Caco-2 (cell line): Measurements from ENCODE around the gene HNRNPDL. TPM values are rescaled to one million over a fixed set of nuclear protein-coding genes. Genes with fewer than 3 reads are reported as not detected.

ENCODE experiments used
- BruUV-seq: library from RNA; stranded (reverse); fragments of 400-500 nt; replicated peaks from 2 replicates; lab custom pipeline; 2021; lab: Mats Ljungman, UMichigan
- CTCF ChIA-PET: fragments of 300-600 bp; sonication (Branson Sonifier 250); formaldehyde crosslinking; loops from one replicate; lab custom pipeline; 2022; ENCODE audit warnings: antibody characterized with exemption; lab: Charles Lee
- POLR2A ChIA-PET: fragments of 300-600 bp; sonication (Branson Sonifier 250); formaldehyde crosslinking; loops from one replicate; lab custom pipeline; 2022; ENCODE audit warnings: antibody characterized with exemption; lab: Charles Lee
- DNase-seq, 2 experiments: peaks; one replicate each; pipeline versions ENCODE4 v3.0.0 to v3.0.0-alpha.2; 2020 to 2022
- H3K27me3 ChIP-seq: replicated peaks from 2 replicates; pipeline ENCODE4 v1.6.0; 2011; ENCODE audit warnings: low read length; ENCODE audit not compliant: control insufficient read depth, insufficient read depth
- H3K36me3 ChIP-seq: 2 replicates; pipeline ENCODE4 v1.5.1; 2011; ENCODE audit warnings: low read length; ENCODE audit not compliant: control insufficient read depth, insufficient read depth
- H3K4me1 ChIP-seq: fragments of 250-450 bp; sonication (Bioruptor Pico); 2 replicates; pipeline ENCODE4 v1.5.1; 2020; ENCODE audit warnings: mild to moderate bottlenecking
- H3K4me3 ChIP-seq: 2 replicates; pipeline ENCODE4 v1.5.1; 2011; ENCODE audit warnings: low read depth, mild to moderate bottlenecking, control low read depth, low read length
- H3K9me3 ChIP-seq: fragments of 250-450 bp; sonication (Bioruptor Pico); 2 replicates; pipeline ENCODE4 v1.5.1; 2020; ENCODE audit warnings: mild to moderate bottlenecking, moderate library complexity
- H3K27ac Mint-ChIP-seq: one replicate; pipeline ENCODE4 v1.8.0; 2022; ENCODE audit warnings: mixed read lengths; ENCODE audit not compliant: unreplicated experiment
- H3K27me3 Mint-ChIP-seq: one replicate; pipeline ENCODE4 v1.8.0; 2022; ENCODE audit warnings: mixed read lengths; ENCODE audit not compliant: insufficient read depth, unreplicated experiment
- H3K36me3 Mint-ChIP-seq: one replicate; pipeline ENCODE4 v1.8.0; 2022; ENCODE audit warnings: mild to moderate bottlenecking, mixed read lengths; ENCODE audit not compliant: insufficient read depth, unreplicated experiment
- H3K4me1 Mint-ChIP-seq: one replicate; pipeline ENCODE4 v1.8.0; 2022; ENCODE audit warnings: low read depth, mixed read lengths; ENCODE audit not compliant: unreplicated experiment
- H3K4me3 Mint-ChIP-seq: one replicate; pipeline ENCODE4 v1.8.0; 2022; ENCODE audit warnings: mild to moderate bottlenecking, moderate library complexity, mixed read lengths; ENCODE audit not compliant: unreplicated experiment
- H3K9me3 Mint-ChIP-seq: one replicate; pipeline ENCODE4 v1.8.0; 2022; ENCODE audit warnings: mixed read lengths; ENCODE audit not compliant: unreplicated experiment
- intact Hi-C: fragments of 100-400 bp; cut with micrococcal nuclease; formaldehyde crosslinking; loops from one replicate; pipeline ENCODE4 v1.10.0; 2022; ENCODE audit not compliant: unreplicated experiment
- total RNA-seq: library from RNA; stranded (reverse); gene quantifications from 2 replicates; pipeline ENCODE4 v1.2.3, GENCODE V29; 2022
- TF ChIP-seq, protein P1 (sequence below), 2 experiments: fragments of 200-600 bp in 1 of 2; IDR thresholded peaks; 1 replicate in 1 of 2; 2 replicates in 1 of 2; pipeline versions ENCODE4 v1.5.1 to v1.8.0; 2011 to 2022; ENCODE audit warnings: antibody characterized with exemption in 1 of 2, control low read depth in 1 of 2, inconsistent platforms in 1 of 2, low read depth in 1 of 2, low read length in 1 of 2, mild to moderate bottlenecking in 1 of 2, moderate library complexity in 1 of 2; ENCODE audit not compliant: insufficient read depth in 1 of 2, severe bottlenecking in 1 of 2, unreplicated experiment in 1 of 2

HNRNPDL gene
- total RNA-seq, 1 experiment from 2014 or later = 341 TPM

GRCh38 chr4:82461710-82462109 is 31.4 kb upstream of the HNRNPDL start:
- H3K9me3 ChIP-seq = no peaks in the 10 kb centered on the region
- no peaks in the 10 kb centered on the region for H3K36me3 ChIP-seq
- H3K4me1 ChIP-seq = peaks cover 5% of the 10 kb centered on the region
- BruUV-seq = no TSS peak
- no peak overlapping the region for H3K4me3 Mint-ChIP-seq
- no peaks in the 10 kb centered on the region for H3K27me3 ChIP-seq
- H3K4me1 Mint-ChIP-seq = no peaks in the 10 kb centered on the region
- H3K27ac Mint-ChIP-seq = no peak overlapping the region
- intact Hi-C loops = loop anchor here (1.0 to 5.0 kb wide), 5 partner anchors 101 to 336 kb away; partner anchors contain the start of gene SCD5
- ChIA-PET CTCF (interaction anchor here (1.0 to 1.1 kb wide), 2 partner anchors 223 to 280 kb away, joined by 3 to 4 read pairs; no protein-coding TSS in a partner anchor), POLR2A (no interaction called here)
- DNase-seq = no peak
- H3K9me3 Mint-ChIP-seq = no peaks in the 10 kb centered on the region
- H3K36me3 Mint-ChIP-seq = peaks cover 69% of the 10 kb centered on the region
- TF ChIP-seq, protein P1, sequence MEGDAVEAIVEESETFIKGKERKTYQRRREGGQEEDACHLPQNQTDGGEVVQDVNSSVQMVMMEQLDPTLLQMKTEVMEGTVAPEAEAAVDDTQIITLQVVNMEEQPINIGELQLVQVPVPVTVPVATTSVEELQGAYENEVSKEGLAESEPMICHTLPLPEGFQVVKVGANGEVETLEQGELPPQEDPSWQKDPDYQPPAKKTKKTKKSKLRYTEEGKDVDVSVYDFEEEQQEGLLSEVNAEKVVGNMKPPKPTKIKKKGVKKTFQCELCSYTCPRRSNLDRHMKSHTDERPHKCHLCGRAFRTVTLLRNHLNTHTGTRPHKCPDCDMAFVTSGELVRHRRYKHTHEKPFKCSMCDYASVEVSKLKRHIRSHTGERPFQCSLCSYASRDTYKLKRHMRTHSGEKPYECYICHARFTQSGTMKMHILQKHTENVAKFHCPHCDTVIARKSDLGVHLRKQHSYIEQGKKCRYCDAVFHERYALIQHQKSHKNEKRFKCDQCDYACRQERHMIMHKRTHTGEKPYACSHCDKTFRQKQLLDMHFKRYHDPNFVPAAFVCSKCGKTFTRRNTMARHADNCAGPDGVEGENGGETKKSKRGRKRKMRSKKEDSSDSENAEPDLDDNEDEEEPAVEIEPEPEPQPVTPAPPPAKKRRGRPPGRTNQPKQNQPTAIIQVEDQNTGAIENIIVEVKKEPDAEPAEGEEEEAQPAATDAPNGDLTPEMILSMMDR (IDR thresholded peaks at IDR 0.05; ENCODE audit: insufficient read depth in 1 of 2, low read depth in 1 of 2, low read length in 1 of 2, severe bottlenecking in 1 of 2, unreplicated experiment in 1 of 2) = no peak
- H3K27me3 Mint-ChIP-seq = no peaks in the 10 kb centered on the region
- no peak overlapping the region for H3K4me3 ChIP-seq

DNA sequence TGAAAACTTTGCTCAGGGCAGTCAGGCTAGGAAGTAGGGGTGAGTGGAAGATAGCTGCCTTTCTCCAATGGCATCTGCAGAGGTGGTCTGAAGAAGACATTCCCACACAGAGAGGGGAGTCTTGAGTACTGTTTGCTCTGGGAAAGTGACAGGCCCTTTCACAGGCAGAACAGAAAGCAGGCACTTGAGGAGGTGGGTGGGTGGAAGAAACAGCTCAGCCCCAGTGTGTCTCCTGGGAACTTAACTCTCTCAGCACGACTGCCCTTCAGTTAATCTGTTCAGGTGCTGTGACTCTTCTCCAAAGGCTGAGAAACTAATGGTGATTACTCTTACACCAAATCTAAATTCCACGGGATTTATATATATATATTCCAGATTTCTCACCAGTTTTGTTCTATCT is 28.5 kb upstream of the HNRNPDL start:
- BruUV-seq = no TSS peak
- no peak for DNase-seq
- intact Hi-C loops = no loop called here
- Histone ChIP-seq H3K36me3 (no peaks in the 10 kb centered on the region), H3K9me3 (no peaks in the 10 kb centered on the region), H3K4me1 (peaks cover 5% of the 10 kb centered on the region), H3K4me3 (no peak overlapping the region), H3K27me3 (no peaks in the 10 kb centered on the region)
- Mint-ChIP-seq H3K4me1 (no peaks in the 10 kb centered on the region), H3K27me3 (no peaks in the 10 kb centered on the region), H3K36me3 (peaks cover 70% of the 10 kb centered on the region), H3K27ac (no peak overlapping the region), H3K9me3 (no peaks in the 10 kb centered on the region), H3K4me3 (no peak overlapping the region)
- ChIA-PET POLR2A (no interaction called here), CTCF (no interaction called here)
- TF ChIP-seq, protein P1 (IDR thresholded peaks at IDR 0.05; ENCODE audit: insufficient read depth in 1 of 2, low read depth in 1 of 2, low read length in 1 of 2, severe bottlenecking in 1 of 2, unreplicated experiment in 1 of 2) = no peak

DNA sequence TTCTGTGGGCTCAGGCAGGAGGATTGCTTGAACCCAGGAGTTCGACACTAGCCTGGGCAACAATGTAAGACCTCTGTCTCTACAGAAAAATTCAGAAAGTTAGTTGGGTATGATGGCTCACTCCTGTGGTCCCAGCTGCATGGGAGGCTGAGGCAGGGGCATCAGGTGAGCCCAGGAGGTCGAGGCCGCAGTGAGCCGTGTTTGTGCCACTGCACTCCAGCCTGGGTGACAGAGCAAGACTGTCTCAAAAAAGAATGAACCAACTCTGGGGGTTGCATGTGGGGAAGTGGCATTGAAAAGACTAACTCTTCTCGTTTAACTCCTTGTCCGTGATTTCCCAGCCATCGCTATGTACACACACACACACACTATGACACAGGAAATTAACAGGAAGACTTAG is 27.0 kb upstream of the HNRNPDL start:
- no TSS peak for BruUV-seq
- Mint-ChIP-seq H3K27me3 (no peaks in the 10 kb centered on the region), H3K27ac (no peak overlapping the region), H3K9me3 (no peaks in the 10 kb centered on the region), H3K4me3 (no peak overlapping the region), H3K36me3 (peaks cover 71% of the 10 kb centered on the region), H3K4me1 (no peaks in the 10 kb centered on the region)
- Histone ChIP-seq H3K4me3 (no peak overlapping the region), H3K36me3 (no peaks in the 10 kb centered on the region), H3K27me3 (no peaks in the 10 kb centered on the region), H3K9me3 (no peaks in the 10 kb centered on the region), H3K4me1 (no peaks in the 10 kb centered on the region)
- no peak for DNase-seq
- intact Hi-C loops = no loop called here
- ChIA-PET POLR2A (no interaction called here), CTCF (no interaction called here)
- TF ChIP-seq, protein P1 (IDR thresholded peaks at IDR 0.05; ENCODE audit: insufficient read depth in 1 of 2, low read depth in 1 of 2, low read length in 1 of 2, severe bottlenecking in 1 of 2, unreplicated experiment in 1 of 2) = no peak
